Thymus (tissue), 11 donors: Measurements from ENCODE around the gene NDUFAF8. TPM values are rescaled to one million over a fixed set of nuclear protein-coding genes. Genes with fewer than 3 reads are reported as not detected.

Experiments
- DNase-seq, 9 donors: peaks; one replicate each; pipeline ENCODE4 v3.0.0-alpha.2; 2013; ENCODE audit warnings: low spot score in 9 of 9, low read depth in 6 of 9, missing footprints in 1 of 9
- H3K27ac ChIP-seq, 2 donors: one replicate each; pipeline ENCODE4 v1.5.1; 2013; ENCODE audit warnings: control low read depth in 1 of 2, low read depth in 1 of 2, low read length in 1 of 2, mild to moderate bottlenecking in 1 of 2, moderate library complexity in 1 of 2
- H3K27me3 ChIP-seq, 2 donors: one replicate each; pipeline ENCODE4 v1.5.1; 2013; ENCODE audit warnings: low read length in 1 of 2; ENCODE audit not compliant: control insufficient read depth in 2 of 2, insufficient read depth in 1 of 2
- H3K36me3 ChIP-seq, 2 donors: one replicate each; pipeline ENCODE4 v1.5.1; 2013; ENCODE audit warnings: low read length in 1 of 2, mild to moderate bottlenecking in 1 of 2, moderate library complexity in 1 of 2; ENCODE audit not compliant: control insufficient read depth in 2 of 2, insufficient read depth in 2 of 2
- H3K4me1 ChIP-seq, 2 donors: one replicate each; pipeline ENCODE4 v1.5.1; 2013; ENCODE audit warnings: low read length in 2 of 2; ENCODE audit not compliant: control insufficient read depth in 2 of 2, insufficient read depth in 2 of 2
- H3K4me3 ChIP-seq, 2 donors: one replicate each; pipeline ENCODE4 v1.5.1; 2013; ENCODE audit warnings: low read length in 2 of 2, control low read depth in 1 of 2, mild to moderate bottlenecking in 1 of 2
- H3K9me3 ChIP-seq, 2 donors: one replicate each; pipeline ENCODE4 v1.5.1; 2013; ENCODE audit warnings: low read length in 1 of 2, mild to moderate bottlenecking in 1 of 2; ENCODE audit not compliant: control insufficient read depth in 2 of 2, insufficient read depth in 1 of 2
- WGBS: extraction: QIAGEN DNeasy Blood & Tissue Kit; methylation state at CpG from one replicate; pipeline ENCODE4 v1.1.7; 2013; 5-methylcytosine and 5-hydroxymethylcytosine counted together
- polyA plus RNA-seq: library from polyadenylated mRNA; stranded (reverse); fragments of 200-250 nt; gene quantifications from one replicate; pipeline ENCODE4 v1.2.3, GENCODE V29; 2013
- total RNA-seq: library from RNA; stranded (reverse); fragments of 120-200 nt; gene quantifications from one replicate; pipeline ENCODE4 v1.2.4, GENCODE V29; 2013
- donor health status: healthy.

The NDUFAF8 gene
- total and polyA plus RNA-seq, 2 donors: 47.1 to 101 TPM

- DNase-seq: no peak
- no peak overlapping the region for H3K4me3 ChIP-seq
- WGBS: 96% methylated on average over 20 of the region's 20 CpGs
- H3K27ac ChIP-seq: no peak overlapping the region
- H3K4me1 ChIP-seq: peaks cover 0 to 7% of the 10 kb centered on the region in 2 donors
- peaks cover 76 to 83% of the 10 kb centered on the region in 2 donors for H3K36me3 ChIP-seq
- H3K9me3 ChIP-seq: no peaks in the 10 kb centered on the region
- H3K27me3 ChIP-seq: no peaks in the 10 kb centered on the region
These were observed 39.0 kb downstream of the NDUFAF8 start for GRCh38 chr17:81277946-81278693.

- H3K27me3 ChIP-seq: no peaks in the 10 kb centered on the region
- no peak overlapping the region for H3K27ac ChIP-seq
- no peaks in the 10 kb centered on the region for H3K9me3 ChIP-seq
- peaks cover 0 to 4% of the 10 kb centered on the region in 2 donors for H3K4me1 ChIP-seq
- WGBS: 98% methylated on average over 8 of the region's 8 CpGs
- no peak overlapping the region for H3K4me3 ChIP-seq
- peaks cover 72 to 79% of the 10 kb centered on the region in 2 donors for H3K36me3 ChIP-seq
- no peak for DNase-seq
These were observed 39.7 kb downstream of the NDUFAF8 start for GRCh38 chr17:81278831-81279230.

GRCh38 chr17:81279278-81280275 lies 40.5 kb downstream of the NDUFAF8 start:
- no peak for DNase-seq
- H3K9me3 ChIP-seq: no peaks in the 10 kb centered on the region
- peaks cover 0 to 4% of the 10 kb centered on the region in 2 donors for H3K4me1 ChIP-seq
- H3K36me3 ChIP-seq: peaks cover 67 to 72% of the 10 kb centered on the region in 2 donors
- no peak overlapping the region for H3K27ac ChIP-seq
- 97% methylated on average over 50 of the region's 50 CpGs for WGBS
- no peaks in the 10 kb centered on the region for H3K27me3 ChIP-seq
- no peak overlapping the region for H3K4me3 ChIP-seq

DNA sequence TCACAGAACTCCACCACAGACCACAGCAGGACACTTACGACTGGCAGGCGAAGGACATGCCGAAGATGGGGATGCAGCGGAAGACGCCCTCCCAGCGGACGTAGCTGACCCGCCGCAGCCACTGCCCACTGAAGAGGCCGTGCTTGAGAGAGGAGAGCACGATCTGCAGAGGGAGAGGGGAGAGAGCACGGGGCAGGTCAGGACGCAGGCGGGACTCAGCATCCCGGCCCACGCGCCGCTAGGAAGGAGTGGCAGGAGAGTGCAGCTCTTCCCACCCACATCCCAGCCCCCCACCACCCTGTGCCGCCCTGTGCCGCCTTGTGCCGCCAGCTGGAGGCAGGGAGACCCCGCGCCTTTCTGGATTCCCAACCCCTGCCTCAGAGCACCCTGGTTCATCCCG lies 41.5 kb downstream of the NDUFAF8 start:
- DNase-seq: no peak
- H3K27me3 ChIP-seq: no peaks in the 10 kb centered on the region
- peaks cover 6 to 13% of the 10 kb centered on the region in 2 donors for H3K4me1 ChIP-seq
- no peak overlapping the region for H3K27ac ChIP-seq
- peaks cover 61 to 72% of the 10 kb centered on the region in 2 donors for H3K36me3 ChIP-seq
- WGBS: 98% methylated on average over 24 of the region's 24 CpGs
- H3K9me3 ChIP-seq: no peaks in the 10 kb centered on the region
- H3K4me3 ChIP-seq: no peak overlapping the region

DNA sequence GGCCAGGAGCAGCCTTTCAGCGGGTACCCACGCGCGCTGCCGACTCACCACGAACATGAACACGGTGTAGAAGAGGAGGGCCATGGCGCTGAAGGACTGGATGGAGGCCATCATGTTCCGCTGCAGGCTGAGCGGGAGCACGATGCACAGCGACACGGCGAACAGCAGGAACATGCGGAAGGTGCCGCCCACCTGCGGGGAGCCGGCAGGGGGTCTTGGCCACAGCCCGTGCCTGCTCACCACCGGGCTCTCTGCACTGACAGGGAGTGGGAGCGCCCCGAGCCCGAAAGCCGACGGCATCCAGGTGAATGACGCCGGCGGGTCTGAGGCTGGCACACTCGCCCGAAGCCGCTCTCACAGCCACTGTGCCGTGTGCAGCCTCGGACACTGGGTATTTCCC lies 43.0 kb downstream of the NDUFAF8 start:
- H3K36me3 ChIP-seq: peaks cover 54 to 66% of the 10 kb centered on the region in 2 donors
- 96% methylated on average over 33 of the region's 33 CpGs for WGBS
- H3K9me3 ChIP-seq: peaks cover 0 to 2% of the 10 kb centered on the region in 2 donors
- H3K27ac ChIP-seq: no peak overlapping the region
- H3K27me3 ChIP-seq: no peaks in the 10 kb centered on the region
- DNase-seq: no peak
- H3K4me1 ChIP-seq: peaks cover 10 to 28% of the 10 kb centered on the region in 2 donors
- no peak overlapping the region for H3K4me3 ChIP-seq

DNA sequence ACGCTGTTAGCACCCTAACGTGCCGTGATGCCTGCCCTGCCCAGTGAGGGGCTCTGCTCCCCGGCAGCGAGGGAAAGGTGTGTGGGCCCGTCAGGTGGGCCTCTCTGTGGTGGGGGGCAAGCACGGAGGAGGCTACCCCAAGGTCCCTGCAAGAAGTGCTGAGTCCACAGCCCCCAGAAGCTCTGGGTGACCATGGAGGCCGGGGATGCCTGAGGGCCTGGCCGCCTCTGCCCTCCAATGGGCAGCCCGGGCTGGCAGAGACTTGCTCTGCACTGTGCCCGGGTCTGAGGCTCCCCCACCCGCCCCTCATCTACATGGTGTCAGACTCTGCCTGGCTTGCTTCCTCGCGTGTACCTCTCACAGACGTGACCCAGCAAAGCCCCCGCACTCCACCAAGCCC lies 43.8 kb downstream of the NDUFAF8 start:
- peaks cover 10 to 36% of the 10 kb centered on the region in 2 donors for H3K4me1 ChIP-seq
- H3K4me3 ChIP-seq: no peak overlapping the region
- H3K27me3 ChIP-seq: no peaks in the 10 kb centered on the region
- no peak for DNase-seq
- no peak overlapping the region for H3K27ac ChIP-seq
- WGBS: 97% methylated on average over 16 of the region's 16 CpGs
- H3K9me3 ChIP-seq: peaks cover 0 to 5% of the 10 kb centered on the region in 2 donors
- H3K36me3 ChIP-seq: peaks cover 56 to 70% of the 10 kb centered on the region in 2 donors

DNA sequence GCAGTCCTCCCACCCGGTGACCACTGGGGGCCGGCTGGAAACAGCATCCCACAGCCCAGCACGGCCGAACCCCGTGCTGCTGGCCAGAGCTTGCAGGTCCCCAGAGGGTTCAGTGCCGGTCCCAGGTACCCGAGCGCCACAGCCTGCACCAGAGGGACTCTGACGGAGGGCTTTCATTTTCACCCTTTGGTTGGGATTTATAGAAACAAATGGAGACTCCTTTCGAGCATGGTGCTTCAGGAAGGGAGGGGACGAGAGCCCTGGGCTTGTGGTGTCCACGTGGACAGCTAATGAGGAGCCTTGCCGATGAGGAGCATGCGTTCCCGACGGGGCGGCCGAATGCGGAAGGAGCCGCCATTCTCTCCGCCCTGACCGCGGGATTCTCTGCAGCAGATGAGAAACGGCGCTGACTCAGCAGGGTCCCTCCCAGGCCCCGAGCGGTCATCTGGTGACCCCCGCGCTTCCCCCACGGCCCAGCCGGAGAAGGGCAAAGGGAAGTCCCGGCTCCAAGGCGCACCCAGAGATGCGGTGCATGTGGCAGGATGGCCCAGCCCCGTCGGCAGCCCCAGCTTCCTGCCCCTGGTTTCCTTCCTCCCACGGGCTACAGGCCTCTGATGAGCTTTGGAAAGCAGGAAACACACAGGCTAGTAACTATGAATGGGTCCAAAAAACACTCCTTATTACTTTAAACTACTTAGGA lies 46.2 kb downstream of the NDUFAF8 start:
- H3K27me3 ChIP-seq: no peaks in the 10 kb centered on the region
- H3K36me3 ChIP-seq: peaks cover 55 to 70% of the 10 kb centered on the region in 2 donors
- peaks cover 0 to 5% of the 10 kb centered on the region in 2 donors for H3K9me3 ChIP-seq
- DNase-seq: peak in 4 of 9 donors; percentile 18 to 62 (median 40)
- peak overlapping the region; percentile 28 to 45 for H3K4me3 ChIP-seq
- H3K4me1 ChIP-seq: peaks cover 10 to 40% of the 10 kb centered on the region in 2 donors
- peak overlapping the region; percentile 11 to 56 for H3K27ac ChIP-seq
- WGBS: 13% methylated on average over 37 of the region's 37 CpGs

DNA sequence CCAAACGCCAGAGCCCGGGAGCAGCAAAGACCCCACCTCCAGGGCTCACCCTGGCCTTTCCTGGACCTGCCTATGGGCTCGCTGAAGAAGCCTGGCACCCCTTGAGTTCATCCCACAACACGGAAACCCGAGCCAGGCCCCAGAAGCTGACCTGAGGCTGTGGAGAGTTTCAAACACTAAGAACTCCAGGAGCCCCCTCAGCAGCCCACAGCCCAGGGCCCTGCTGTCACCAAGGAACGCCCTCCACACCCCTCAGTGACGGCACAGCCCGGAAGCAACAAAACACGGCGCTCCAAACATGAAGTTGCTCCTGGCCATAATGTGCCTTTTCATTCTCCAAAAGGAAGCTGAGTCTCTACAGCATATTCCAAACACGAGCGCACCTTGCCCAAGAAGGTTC lies 46.8 kb downstream of the NDUFAF8 start:
- H3K4me1 ChIP-seq: peaks cover 10 to 40% of the 10 kb centered on the region in 2 donors
- peak overlapping the region in 1 of 2 donors; percentile 45 for H3K4me3 ChIP-seq
- H3K27me3 ChIP-seq: no peaks in the 10 kb centered on the region
- WGBS: 67% methylated on average over 12 of the region's 12 CpGs
- no peak for DNase-seq
- H3K9me3 ChIP-seq: peaks cover 0 to 5% of the 10 kb centered on the region in 2 donors
- peak overlapping the region in 1 of 2 donors; percentile 56 for H3K27ac ChIP-seq
- H3K36me3 ChIP-seq: peaks cover 54 to 68% of the 10 kb centered on the region in 2 donors
